Hepatocyte (in vitro differentiated cells): ENCODE measurements around the gene AFF2.

Experiments used
- CTCF ChIP-seq: fragments of 200-600 bp; sonication (generic); IDR thresholded peaks from 2 replicates; pipeline ENCODE4 v1.5.1; 2016; ENCODE audit warnings: antibody characterized with exemption, mild to moderate bottlenecking; ENCODE audit not compliant: poor library complexity
- EZH2 ChIP-seq: fragments of 200-600 bp; sonication (generic); IDR thresholded peaks from 2 replicates; pipeline ENCODE4 v1.6.1; 2016; ENCODE audit warnings: antibody characterized with exemption, mild to moderate bottlenecking, borderline replicate concordance

DNA sequence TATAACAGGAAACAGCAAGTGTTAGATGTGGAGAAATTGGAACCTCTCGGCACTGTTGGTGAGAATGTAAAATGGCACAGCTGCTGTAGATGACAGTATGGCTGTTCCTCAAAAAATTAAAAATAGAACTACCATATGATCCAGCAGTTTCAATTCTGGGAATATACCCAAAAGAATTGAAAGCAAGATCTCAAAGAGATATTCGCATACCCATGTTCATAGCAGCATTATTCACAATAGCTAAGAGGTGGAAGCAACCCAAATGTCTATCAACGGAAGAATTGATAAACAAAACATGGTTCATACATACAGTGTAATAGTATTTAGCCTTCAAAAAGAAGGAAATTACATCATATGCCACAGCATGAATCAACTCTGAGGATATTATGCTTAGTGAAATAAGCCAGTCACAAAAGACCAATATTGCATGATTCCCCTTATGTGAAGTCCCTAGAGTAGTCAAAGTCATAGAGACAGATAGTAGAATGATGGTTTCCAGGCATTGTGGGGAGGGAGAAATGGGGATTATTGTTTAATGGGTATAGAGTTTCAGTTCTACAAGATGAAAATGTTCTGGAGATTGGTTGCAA is 537.0 kb downstream of the AFF2 start:
- TF ChIP-seq CTCF, result no peak
- TF ChIP-seq EZH2, result no peak
